AG10803 (cell line): ENCODE measurements around the gene PHAF1.
A peak's percentile ranks its signal among the peaks of the same experiment; 100 is the strongest.

Experiments
- DNase-seq: peaks from one replicate; pipeline ENCODE4 v3.0.0; 2010; ENCODE audit warnings: low read depth
- H3K4me3 ChIP-seq: 2 replicates; pipeline ENCODE4 v1.5.1; 2011; ENCODE audit warnings: mild to moderate bottlenecking, low read length, control low read depth
- CTCF ChIP-seq: conservative IDR thresholded peaks from 2 replicates; pipeline ENCODE4 v1.5.1; 2011; ENCODE audit warnings: mild to moderate bottlenecking, low read length, control low read depth, inconsistent platforms

Gene PHAF1

GRCh38 chr16:67191411-67191994, 81.8 kb downstream of the PHAF1 start:
- peak overlapping the region; percentile 51 for H3K4me3 ChIP-seq
- TF ChIP-seq CTCF, result no peak
- no peak for DNase-seq

- DNase-seq, result peak; percentile 90
- no peak for TF ChIP-seq CTCF
- H3K4me3 ChIP-seq, result peak within 1 kb of the TSS; percentile 98
Observed at GRCh38 chr16:67191995-67192681, 82.4 kb downstream of the PHAF1 start, which contains the start of gene E2F4. Gene E2F4, plus strand, starts transcription at chr16:67192155. Its CDS starts 73 bp downstream, at chr16:67192228.

- TF ChIP-seq CTCF, result no peak
- DNase-seq, result no peak
- peak overlapping the region; percentile 98 for H3K4me3 ChIP-seq
Observed at GRCh38 chr16:67192781-67193361, 83.1 kb downstream of the PHAF1 start.

GRCh38 chr16:67193536-67193935, 83.8 kb downstream of the PHAF1 start:
- DNase-seq, result no peak
- H3K4me3 ChIP-seq, result peak overlapping the region; percentile 98
- TF ChIP-seq CTCF, result no peak

GRCh38 chr16:67194260-67194659, 84.5 kb downstream of the PHAF1 start:
- DNase-seq, result no peak
- no peak for TF ChIP-seq CTCF
- no peak overlapping the region for H3K4me3 ChIP-seq

GRCh38 chr16:67195676-67196075, 85.9 kb downstream of the PHAF1 start:
- H3K4me3 ChIP-seq, result no peak overlapping the region
- no peak for DNase-seq
- TF ChIP-seq CTCF, result no peak

GRCh38 chr16:67196881-67197280, 87.1 kb downstream of the PHAF1 start:
- H3K4me3 ChIP-seq, result no peak overlapping the region
- TF ChIP-seq CTCF, result no peak
- no peak for DNase-seq
